HG02973 (cell line): ENCODE measurements around the gene ZKSCAN3.
"Not testable (repeated sequence)": the region's sequence is repeated elsewhere in the genome, so short reads cannot be mapped to it uniquely, and the experiment has no call there.

Source experiments
- ATAC-seq: cut with Tn5 transposase; IDR thresholded peaks from one replicate; pipeline ENCODE4 v1.9.1; 2021; ENCODE audit warnings: moderate library complexity; ENCODE audit not compliant: unreplicated experiment

The ZKSCAN3 gene

GRCh38 chr6:28340310-28341095, 9.2 kb upstream of the ZKSCAN3 start:
- no peak for ATAC-seq

GRCh38 chr6:28343898-28344677, 5.7 kb upstream of the ZKSCAN3 start:
- no peak for ATAC-seq

- ATAC-seq, result no peak
These were observed 4.5 kb upstream of the ZKSCAN3 start for GRCh38 chr6:28345201-28345600.

DNA sequence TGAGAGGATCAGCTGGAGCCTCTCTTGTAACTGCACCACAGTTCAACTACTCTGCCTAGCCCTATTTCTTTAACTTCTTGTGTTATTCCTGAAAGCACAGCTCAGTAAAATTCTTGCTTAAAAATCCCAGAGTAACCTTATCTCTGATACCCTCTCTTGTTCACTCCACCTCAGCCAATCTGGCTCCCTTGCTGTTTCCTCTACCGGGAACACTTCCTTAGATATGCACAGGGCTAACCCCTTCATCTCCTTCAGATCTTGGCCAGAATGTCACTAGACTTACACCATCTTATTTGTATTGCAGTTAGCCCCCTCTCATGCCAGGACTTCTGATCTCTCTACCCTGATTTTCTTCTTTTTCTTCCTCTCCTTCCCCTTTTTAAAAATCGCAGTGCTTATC, 2.6 kb upstream of the ZKSCAN3 start:
- no peak for ATAC-seq

DNA sequence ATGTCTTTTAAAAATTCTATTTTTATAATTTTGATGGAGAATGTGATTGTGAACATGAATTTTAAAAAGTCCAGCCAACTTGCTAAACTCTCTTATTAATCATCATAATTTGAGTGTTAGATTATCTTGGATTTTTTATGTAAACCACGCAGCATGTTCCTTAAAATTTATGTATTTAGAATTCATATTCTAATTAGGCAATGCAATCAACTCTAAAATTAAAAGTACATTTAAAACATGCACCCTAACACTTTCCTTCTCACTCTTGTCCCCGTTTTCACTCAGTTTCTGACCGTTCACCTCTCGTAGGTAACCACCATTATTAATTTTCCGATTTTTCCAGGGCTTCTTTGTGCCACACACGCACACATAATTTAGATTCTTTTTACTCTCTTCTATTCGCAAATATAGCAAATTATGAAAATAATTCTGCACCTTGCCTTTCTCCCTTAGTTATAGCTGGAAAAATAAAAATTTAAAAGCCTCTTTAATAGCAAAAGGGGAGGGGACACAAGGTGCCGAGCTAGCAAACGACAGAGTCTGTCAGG, 329 bp upstream of the ZKSCAN3 start:
- no peak for ATAC-seq

DNA sequence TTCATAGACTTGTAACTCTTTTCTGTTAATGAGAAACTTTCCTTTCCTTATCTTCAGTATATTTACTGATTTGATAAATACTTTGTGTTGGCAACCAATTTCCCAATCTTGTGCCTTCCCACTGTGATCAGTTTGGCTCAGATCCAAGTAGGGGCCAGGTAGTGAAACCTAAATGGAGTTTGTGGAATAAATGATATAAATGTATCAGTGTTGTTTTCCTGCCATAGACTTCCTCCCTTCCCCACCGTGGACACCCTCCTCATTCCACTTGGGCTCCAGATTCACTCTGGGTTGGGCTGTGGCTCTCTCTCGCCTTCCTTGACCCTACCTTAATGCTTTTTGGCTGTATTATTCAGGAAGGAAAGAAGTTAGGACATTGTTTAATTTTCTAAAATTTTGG, 1.3 kb downstream of the ZKSCAN3 start:
- no peak for ATAC-seq

- no peak for ATAC-seq
These were observed 1.8 kb downstream of the ZKSCAN3 start for GRCh38 chr6:28351493-28351925.

DNA sequence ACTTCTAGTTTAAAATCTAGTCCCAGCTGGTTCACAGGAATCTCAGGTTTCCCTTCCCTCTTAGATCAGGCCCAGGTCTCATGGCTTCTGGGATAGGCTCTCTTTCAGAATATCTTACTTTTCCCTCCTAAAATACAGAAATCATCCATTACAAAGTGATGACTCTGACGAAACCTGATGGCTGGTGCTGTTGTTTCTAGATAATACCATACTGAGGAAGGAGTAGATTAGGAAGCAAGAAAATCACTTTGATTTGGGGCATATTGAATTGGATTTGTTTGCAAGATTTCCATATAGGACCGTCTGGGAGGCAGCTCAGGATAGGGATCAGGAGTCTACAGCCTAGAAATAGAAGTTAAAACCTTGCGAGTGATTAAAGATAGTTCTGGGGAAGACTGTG, 3.6 kb downstream of the ZKSCAN3 start:
- ATAC-seq, result no peak

DNA sequence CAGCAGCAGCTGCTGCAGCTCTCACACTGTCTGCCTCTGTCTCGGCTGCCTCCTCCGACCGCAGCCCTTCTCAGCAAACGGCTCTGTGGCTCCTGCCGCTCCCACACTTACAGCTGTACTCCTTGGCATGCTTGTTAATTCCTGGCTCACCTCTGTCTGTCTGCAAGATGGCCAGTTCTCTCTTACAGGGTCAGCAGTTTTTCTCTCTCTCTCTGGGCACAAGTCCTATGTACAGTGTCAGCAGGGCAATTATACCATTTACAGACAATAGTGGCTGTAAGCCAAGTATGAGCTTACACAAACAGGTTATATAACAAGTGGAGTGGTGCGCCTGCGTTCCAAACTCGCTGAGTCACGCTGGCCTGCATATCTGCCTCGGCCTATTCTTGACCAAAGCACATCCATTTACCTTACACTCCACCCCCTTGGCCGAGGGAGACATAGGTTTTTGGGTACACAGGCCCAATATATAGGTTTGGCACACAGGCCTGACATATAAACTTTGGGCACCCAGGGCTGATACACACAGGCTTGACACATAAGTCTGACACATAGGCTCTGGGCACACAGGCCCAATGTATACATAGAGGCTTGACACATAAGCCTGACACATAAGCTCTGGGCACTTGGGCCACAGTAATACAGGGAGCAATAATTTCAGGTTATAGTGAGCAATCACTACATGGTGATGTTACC, 4.4 kb downstream of the ZKSCAN3 start:
- no peak for ATAC-seq

GRCh38 chr6:28354688-28355554, 5.2 kb downstream of the ZKSCAN3 start:
- ATAC-seq, result no peak

DNA sequence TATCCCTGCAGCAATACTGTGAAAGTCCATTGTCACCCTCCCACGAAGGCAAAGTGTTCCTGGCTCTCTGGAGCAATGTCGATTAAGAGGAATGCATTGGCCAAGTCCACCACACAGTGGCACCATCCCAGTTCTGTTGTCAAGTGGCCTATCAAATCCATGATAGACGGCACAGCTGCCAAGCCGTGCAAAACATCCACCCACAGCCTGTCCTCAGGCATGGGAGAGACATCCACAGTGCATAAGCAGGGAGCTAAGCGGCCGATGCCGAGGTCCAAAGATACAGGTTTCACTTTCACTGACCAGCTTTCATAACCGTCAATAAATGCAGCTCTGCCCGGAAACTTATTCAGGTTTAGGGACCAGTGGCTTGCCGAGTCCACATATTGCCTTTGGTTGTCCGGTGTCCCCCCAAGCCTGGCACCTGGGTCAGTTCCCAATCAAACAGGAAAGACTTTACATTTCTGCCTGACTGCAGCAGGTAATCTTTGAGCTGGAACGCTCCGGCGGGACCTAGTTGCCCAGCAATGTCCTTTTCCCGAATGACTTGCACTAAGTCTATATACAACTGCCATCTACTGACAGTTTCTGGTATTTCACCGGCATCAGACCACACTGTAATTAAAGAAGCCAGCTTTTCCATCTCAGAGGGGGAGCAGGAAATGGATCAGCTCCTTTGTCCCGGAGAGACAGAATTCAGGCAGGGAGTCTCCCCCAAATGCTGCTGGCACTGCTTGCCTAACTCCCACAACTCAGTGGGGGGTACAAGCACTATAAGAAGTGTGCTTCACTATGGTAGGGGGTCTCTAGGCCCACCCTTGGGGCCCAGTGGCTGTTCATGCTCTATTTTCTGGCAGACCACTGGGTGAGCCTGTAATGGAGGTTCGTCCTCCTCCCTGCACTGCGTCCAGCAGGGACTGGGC, 6.3 kb downstream of the ZKSCAN3 start:
- peak; percentile 65 for ATAC-seq

DNA sequence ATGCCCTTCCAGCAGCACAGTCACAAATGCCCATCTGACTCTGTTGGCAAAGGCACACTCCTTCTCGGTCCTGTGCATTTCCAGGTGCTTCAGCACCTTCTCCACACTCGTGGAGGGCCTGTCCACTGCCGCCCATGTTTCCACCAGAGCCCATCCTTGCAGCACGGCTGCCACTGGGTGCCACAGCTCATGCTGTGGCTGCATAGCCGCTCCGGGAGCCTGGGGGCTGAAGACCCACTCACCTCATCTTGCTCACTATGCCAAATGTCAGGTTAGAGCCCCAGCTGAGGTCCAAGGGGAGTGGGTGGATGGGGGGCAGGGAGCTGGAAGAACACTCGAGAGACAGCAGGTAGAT, 6.9 kb downstream of the ZKSCAN3 start:
- no peak for ATAC-seq

- ATAC-seq, result no peak
These were observed 7.3 kb downstream of the ZKSCAN3 start for GRCh38 chr6:28357036-28357435.

- not testable (repeated sequence) for ATAC-seq
These were observed 9.8 kb downstream of the ZKSCAN3 start for GRCh38 chr6:28359562-28359961.

DNA sequence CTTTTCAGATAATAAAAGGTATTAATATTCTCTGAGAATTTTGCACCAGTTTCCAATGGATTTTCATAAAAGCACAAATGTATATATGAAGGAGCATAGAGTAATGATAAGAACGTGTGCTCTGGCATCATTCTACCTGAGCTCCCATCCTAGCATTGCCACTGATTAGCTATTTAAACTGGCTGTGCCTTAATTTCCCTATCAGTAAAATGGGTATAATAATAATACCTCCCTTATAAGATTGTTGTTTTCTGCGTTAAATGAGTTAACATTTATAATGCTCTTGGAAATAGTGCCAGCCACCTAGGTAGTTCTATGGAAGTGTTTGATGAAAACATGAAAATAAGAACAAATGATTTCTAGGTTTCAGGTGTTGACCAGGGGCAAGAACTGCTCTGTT, 11.2 kb downstream of the ZKSCAN3 start:
- ATAC-seq, result no peak

DNA sequence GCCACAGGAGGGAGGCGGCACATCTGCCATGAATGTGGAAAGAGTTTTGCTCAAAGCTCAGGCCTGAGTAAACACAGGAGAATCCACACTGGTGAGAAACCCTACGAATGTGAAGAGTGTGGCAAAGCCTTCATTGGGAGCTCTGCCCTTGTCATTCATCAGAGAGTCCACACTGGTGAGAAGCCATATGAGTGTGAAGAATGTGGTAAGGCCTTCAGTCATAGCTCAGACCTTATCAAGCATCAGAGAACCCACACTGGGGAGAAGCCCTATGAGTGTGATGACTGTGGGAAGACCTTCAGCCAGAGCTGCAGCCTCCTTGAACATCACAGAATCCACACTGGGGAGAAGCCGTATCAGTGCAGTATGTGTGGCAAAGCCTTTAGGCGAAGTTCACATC, 15.8 kb downstream of the ZKSCAN3 start:
- ATAC-seq, result not testable (repeated sequence)

DNA sequence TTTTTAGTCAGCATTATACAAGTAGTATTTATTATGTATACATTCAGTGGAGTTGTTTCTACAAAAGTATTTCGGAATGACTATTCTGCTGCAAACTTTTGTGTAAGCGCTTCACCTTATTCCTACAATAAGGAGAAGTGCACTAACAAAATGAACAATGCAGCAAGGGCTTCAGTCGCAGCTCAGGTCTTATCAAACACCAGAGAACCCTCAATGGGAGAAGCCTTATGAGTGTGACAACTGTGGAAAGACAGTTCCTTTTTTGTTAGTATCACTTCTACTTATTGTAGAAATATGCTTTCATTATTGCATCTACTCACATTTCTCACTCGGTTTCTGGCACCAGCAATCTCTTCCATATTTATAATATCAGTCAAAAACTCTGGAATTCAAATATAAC, 18.8 kb downstream of the ZKSCAN3 start:
- peak; percentile 70 for ATAC-seq

GRCh38 chr6:28369463-28369862, 19.7 kb downstream of the ZKSCAN3 start:
- no peak for ATAC-seq

DNA sequence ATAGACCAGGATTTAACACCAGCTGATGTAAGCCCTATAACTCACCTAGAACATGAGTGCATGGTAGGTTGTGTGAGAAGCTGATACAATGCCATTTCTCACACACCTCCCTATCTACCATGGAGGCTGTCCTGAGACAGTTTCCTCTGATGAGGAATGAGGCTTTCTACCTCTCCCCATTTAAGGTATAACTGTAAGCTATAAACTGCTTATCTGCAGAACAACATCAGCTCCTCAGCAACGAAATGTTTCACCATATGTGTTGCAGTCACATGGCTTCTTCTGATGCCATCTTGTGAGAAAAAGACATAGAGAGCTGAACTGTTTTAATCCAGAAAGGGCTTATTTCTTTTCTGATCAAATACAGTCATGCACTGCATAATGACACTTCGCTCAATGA, 20.7 kb downstream of the ZKSCAN3 start:
- ATAC-seq, result no peak
